Mammary epithelial cell (primary cell): ENCODE measurements around the gene GSG1.

Experiments used
- EZH2 ChIP-seq: IDR thresholded peaks from 2 replicates; pipeline ENCODE4 v1.6.1; 2012; ENCODE audit warnings: low read length, inconsistent platforms, borderline replicate concordance
- TF ChIP-seq, protein P1 (sequence below), 2 donors: IDR thresholded peaks in 1 of 2; conservative IDR thresholded peaks in 1 of 2; 2 replicates each; pipeline ENCODE4 v1.5.1; 2011 to 2012; ENCODE audit warnings: inconsistent platforms in 2 of 2, low read length in 2 of 2, mild to moderate bottlenecking in 2 of 2, control low read depth in 1 of 2, low read depth in 1 of 2; ENCODE audit not compliant: insufficient read depth in 1 of 2; ENCODE audit errors: extremely low read depth in 1 of 2

- TF ChIP-seq, protein P1, sequence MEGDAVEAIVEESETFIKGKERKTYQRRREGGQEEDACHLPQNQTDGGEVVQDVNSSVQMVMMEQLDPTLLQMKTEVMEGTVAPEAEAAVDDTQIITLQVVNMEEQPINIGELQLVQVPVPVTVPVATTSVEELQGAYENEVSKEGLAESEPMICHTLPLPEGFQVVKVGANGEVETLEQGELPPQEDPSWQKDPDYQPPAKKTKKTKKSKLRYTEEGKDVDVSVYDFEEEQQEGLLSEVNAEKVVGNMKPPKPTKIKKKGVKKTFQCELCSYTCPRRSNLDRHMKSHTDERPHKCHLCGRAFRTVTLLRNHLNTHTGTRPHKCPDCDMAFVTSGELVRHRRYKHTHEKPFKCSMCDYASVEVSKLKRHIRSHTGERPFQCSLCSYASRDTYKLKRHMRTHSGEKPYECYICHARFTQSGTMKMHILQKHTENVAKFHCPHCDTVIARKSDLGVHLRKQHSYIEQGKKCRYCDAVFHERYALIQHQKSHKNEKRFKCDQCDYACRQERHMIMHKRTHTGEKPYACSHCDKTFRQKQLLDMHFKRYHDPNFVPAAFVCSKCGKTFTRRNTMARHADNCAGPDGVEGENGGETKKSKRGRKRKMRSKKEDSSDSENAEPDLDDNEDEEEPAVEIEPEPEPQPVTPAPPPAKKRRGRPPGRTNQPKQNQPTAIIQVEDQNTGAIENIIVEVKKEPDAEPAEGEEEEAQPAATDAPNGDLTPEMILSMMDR (conservative IDR thresholded peaks at IDR 0.05 in 1 of 2, IDR thresholded peaks at IDR 0.05 in 1 of 2; ENCODE audit: extremely low read depth in 1 of 2, insufficient read depth in 1 of 2, low read depth in 1 of 2, low read length in 2 of 2), result no peak
- TF ChIP-seq EZH2, result no peak
Measured at GRCh38 chr12:13116259-13116658, 12.8 kb upstream of the GSG1 start.
